ENCODE measurements around the gene RNF144A. TPM values are rescaled to one million over a fixed set of nuclear protein-coding genes. Genes with fewer than 3 reads are reported as not detected.

The RNF144A gene
- total RNA-seq, 1 donor from 2014 or later, result 52.8 TPM

DNA sequence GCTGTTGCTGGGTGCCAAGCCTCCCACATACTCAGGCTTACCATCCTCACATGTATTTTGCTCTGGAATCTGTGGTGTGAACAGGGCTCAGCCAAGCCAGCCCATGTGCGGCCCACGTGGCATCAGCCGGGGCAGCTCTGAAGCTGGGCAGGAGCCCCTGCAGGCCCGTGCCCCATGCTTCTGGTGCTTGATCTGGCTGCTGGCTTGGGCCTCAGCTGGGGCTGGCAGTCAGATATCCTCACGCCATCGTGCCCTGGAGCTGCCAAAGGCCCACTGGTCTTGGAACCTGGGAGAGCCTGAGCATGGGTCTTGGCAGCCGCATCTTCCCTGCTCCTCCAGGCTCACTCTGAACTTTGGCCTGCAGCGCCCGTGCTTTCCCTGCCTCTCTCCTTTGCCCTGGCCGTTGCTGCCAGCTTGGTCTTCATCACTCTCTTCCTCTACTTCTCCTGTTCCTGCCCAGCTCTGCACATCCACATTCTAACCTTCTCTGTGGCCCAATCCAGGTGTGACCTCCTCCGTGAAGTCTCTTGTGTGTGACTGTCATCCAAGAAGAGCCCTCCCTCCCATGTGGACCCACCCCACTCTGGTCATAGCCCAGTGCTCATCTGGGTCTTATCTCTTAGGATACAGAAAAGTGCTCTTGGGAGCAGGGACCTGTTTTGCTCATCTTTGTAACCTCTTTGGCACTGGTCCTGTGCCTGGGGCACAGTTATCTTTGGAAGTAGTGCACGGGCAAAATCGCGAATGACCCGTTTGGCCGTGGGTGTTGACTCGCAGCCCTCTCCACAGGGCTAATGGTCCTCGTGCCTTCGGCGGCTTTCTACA, 116.1 kb downstream of the RNF144A start:
- TF ChIP-seq, protein P1, sequence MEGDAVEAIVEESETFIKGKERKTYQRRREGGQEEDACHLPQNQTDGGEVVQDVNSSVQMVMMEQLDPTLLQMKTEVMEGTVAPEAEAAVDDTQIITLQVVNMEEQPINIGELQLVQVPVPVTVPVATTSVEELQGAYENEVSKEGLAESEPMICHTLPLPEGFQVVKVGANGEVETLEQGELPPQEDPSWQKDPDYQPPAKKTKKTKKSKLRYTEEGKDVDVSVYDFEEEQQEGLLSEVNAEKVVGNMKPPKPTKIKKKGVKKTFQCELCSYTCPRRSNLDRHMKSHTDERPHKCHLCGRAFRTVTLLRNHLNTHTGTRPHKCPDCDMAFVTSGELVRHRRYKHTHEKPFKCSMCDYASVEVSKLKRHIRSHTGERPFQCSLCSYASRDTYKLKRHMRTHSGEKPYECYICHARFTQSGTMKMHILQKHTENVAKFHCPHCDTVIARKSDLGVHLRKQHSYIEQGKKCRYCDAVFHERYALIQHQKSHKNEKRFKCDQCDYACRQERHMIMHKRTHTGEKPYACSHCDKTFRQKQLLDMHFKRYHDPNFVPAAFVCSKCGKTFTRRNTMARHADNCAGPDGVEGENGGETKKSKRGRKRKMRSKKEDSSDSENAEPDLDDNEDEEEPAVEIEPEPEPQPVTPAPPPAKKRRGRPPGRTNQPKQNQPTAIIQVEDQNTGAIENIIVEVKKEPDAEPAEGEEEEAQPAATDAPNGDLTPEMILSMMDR (IDR thresholded peaks at IDR 0.05; ENCODE audit: unreplicated experiment), result no peak
- Mint-ChIP-seq H3K27ac (no peak overlapping the region), H3K4me1 (peaks cover 5% of the 10 kb centered on the region), H3K4me3 (no peak overlapping the region), H3K27me3 (ENCODE audit: low read depth) (no peaks in the 10 kb centered on the region), H3K36me3 (peaks cover 58% of the 10 kb centered on the region), H3K9me3 (no peaks in the 10 kb centered on the region)
- DNase-seq (ENCODE audit: low spot score in 2 of 2, unreplicated experiment in 2 of 2), result no peak

DNA sequence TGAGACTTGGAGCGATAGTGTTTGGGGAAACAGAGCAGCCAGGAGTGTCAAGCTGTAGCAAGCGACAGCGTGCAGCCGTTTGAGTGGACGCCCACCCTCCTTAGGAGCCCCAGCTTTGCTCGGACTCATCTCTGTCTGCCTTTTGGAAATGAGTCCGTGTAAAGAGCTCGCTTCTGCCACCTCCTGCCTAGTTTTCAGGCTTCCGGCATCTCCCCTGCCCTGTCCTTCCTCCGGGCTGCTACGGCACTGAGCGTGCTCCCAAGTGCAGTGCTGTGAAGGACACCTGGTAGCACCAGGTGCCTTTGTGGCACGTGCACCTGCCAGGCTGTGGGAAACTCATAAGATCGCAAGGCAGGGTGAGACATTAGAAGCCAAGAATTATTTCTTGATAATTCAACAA, 117.1 kb downstream of the RNF144A start:
- H3K27ac Mint-ChIP-seq, result no peak overlapping the region
- no peaks in the 10 kb centered on the region for H3K27me3 Mint-ChIP-seq (ENCODE audit: low read depth)
- no peak for DNase-seq (ENCODE audit: low spot score in 2 of 2, unreplicated experiment in 2 of 2)
- H3K4me3 Mint-ChIP-seq, result no peak overlapping the region
- H3K4me1 Mint-ChIP-seq, result peaks cover 5% of the 10 kb centered on the region
- no peaks in the 10 kb centered on the region for H3K9me3 Mint-ChIP-seq
- TF ChIP-seq, protein P1 (IDR thresholded peaks at IDR 0.05; ENCODE audit: unreplicated experiment), result no peak
- peaks cover 62% of the 10 kb centered on the region for H3K36me3 Mint-ChIP-seq

DNA sequence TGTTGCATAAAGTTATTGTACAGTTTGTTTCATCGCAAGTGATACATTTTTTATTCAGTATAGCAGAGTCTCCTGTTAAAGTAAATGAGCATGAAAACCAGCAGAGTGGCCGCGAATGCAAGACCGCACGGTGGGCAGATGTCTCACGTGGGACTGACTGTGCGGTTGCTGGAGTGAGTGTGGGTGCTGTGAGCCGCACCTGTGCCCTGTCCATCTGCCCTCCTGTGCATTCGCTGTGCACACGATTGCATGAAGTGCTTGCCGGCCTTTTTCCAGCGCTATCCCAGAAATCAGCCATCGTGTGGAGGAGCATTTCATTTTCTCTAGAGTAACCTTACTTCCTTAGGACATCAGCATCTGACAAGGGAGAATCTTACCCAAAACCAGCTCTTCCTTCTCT, 118.7 kb downstream of the RNF144A start:
- Mint-ChIP-seq H3K36me3 (peaks cover 65% of the 10 kb centered on the region), H3K4me1 (peaks cover 5% of the 10 kb centered on the region), H3K27me3 (ENCODE audit: low read depth) (no peaks in the 10 kb centered on the region), H3K27ac (no peak overlapping the region), H3K9me3 (no peaks in the 10 kb centered on the region), H3K4me3 (no peak overlapping the region)
- no peak for DNase-seq (ENCODE audit: low spot score in 2 of 2, unreplicated experiment in 2 of 2)
- TF ChIP-seq, protein P1 (IDR thresholded peaks at IDR 0.05; ENCODE audit: unreplicated experiment), result no peak

DNA sequence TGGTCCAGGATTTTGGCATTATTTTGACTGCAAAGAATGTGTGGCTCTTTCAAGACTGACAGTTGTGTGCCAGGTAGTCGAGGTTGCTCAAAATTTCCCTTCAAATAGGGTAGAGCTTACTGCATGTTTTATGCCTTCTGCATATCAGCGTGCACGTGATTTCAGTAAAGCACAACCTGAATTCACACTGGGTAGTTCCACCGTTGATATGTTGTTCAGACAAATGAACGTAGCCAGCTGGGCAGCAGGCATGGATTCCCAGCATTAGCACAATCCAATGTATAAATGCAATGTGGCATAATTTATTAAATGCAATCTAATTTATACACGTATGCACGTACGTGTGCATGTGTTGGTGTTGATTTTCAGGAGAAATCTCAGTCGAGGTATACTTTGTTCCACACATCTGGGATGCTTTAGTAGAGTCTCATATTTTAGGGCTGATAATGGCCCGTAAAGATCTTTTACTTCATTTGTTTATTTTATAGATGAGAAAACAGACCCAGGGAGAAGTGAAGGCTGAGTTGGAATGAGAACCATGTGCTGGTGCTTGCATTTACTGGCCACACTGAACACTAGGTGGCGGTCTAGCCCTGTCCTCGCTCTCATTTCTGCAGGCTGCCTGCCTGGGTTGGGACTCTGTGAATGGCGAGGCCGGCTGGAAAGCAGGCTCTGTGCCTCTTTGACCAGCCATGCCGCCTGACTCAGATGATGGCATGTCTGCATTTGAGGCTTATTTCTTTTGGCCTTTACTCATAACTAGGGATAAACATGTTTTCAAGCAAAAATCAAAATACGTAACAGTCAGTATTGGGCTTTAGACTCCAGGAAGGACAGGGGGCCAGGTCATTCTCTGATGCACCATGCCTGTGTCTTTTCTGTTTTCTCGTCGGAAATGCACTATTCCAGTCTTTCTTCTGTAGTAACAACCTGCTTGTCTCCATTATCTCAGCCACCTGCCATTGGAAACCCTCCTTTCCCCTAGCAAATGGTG, 120.4 kb downstream of the RNF144A start:
- no peak overlapping the region for H3K27ac Mint-ChIP-seq
- H3K4me3 Mint-ChIP-seq, result no peak overlapping the region
- H3K9me3 Mint-ChIP-seq, result no peaks in the 10 kb centered on the region
- H3K36me3 Mint-ChIP-seq, result peaks cover 57% of the 10 kb centered on the region
- TF ChIP-seq, protein P1 (IDR thresholded peaks at IDR 0.05; ENCODE audit: unreplicated experiment), result peak; percentile 67
- no peaks in the 10 kb centered on the region for H3K27me3 Mint-ChIP-seq (ENCODE audit: low read depth)
- DNase-seq (ENCODE audit: low spot score in 2 of 2, unreplicated experiment in 2 of 2), result peak in 1 of 2 experiments; percentile 70
- H3K4me1 Mint-ChIP-seq, result peaks cover 5% of the 10 kb centered on the region

DNA sequence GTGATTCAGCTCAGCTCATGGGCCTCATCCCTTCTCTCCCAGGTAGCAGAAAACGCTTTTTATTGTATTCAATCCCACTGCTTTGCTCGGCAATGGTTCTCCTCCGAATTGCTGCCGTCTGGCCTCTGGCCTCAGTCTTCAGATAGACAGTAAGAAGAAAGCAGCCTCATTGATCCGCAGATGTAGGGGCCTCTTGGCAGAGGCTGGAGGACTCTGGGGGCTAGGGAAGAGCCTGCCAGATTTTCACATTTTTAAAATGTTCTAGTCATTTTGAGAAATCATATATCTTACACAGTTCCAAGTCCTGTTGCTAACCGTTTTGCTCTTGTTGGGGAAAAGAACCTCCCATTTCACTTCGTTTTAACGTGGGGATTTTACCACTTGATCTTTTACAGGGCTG, 123.3 kb downstream of the RNF144A start:
- H3K27me3 Mint-ChIP-seq (ENCODE audit: low read depth), result no peaks in the 10 kb centered on the region
- no peak for DNase-seq (ENCODE audit: low spot score in 2 of 2, unreplicated experiment in 2 of 2)
- no peak overlapping the region for H3K27ac Mint-ChIP-seq
- no peaks in the 10 kb centered on the region for H3K9me3 Mint-ChIP-seq
- peaks cover 10% of the 10 kb centered on the region for H3K4me1 Mint-ChIP-seq
- H3K36me3 Mint-ChIP-seq, result peaks cover 48% of the 10 kb centered on the region
- TF ChIP-seq, protein P1 (IDR thresholded peaks at IDR 0.05; ENCODE audit: unreplicated experiment), result no peak
- H3K4me3 Mint-ChIP-seq, result no peak overlapping the region
